ENCODE data around the gene PSMD13.
"Not testable (repeated sequence)": the region's sequence is repeated elsewhere in the genome, so short reads cannot be mapped to it uniquely, and the experiment has no call there.

The PSMD13 gene

DNA sequence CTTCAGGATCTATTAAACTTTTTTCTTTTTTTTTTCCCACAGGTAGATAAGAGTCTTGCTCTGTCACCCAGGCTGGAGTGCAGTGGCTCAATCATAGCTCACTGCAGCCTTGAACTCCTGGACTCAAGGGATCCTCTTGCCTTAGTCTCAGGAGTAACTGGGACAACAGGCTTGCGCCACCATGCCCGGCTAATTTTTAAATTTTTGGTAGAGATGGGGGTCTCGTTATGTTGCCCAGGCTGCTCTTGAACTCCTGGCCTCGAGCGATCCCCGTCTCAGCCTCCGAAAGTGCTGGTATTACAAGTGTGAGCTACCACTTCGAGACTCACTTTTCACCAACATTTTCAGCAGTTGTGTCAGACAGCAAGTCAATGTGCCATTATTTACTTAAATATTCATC is 1.6 kb upstream of the PSMD13 start:
- no peaks in the 10 kb centered on the region for H3K27me3 ChIP-seq (ENCODE audit: control insufficient read depth, insufficient read depth, low read length)
- peak overlapping the region; percentile 96 for H3K4me3 ChIP-seq (ENCODE audit: low read depth, low read length)
- H3K9ac ChIP-seq (ENCODE audit: low read depth, low read length): no peak overlapping the region
- peaks cover 11% of the 10 kb centered on the region for H3K36me3 ChIP-seq (ENCODE audit: control insufficient read depth, insufficient read depth, low read length)
- H3K4me1 ChIP-seq (ENCODE audit: control insufficient read depth, insufficient read depth, low read length): peaks cover 8% of the 10 kb centered on the region
- no peaks in the 10 kb centered on the region for H3K9me3 ChIP-seq (ENCODE audit: control insufficient read depth, insufficient read depth, low read length)
- H3K27ac ChIP-seq (ENCODE audit: low read depth, low read length): no peak overlapping the region

DNA sequence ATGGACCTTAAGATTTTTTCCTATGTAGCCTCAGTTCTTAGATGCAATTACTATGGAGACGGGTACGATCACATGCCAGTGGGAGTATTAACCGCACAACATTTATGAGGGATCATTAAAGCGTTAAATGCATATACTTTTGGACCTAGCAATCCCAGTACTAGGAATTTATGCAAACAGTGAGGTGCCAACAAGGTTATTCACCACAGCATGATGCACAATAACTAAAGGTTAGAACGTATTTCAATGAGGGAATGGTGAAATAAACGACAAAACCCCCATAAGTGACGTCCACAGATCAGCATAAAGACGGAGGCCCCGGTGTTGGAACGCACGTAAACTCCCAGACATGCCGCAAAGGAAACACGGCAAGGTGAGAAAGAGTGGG is 1.2 kb upstream of the PSMD13 start:
- Histone ChIP-seq H3K4me1 (ENCODE audit: control insufficient read depth, insufficient read depth, low read length) (peaks cover 8% of the 10 kb centered on the region), H3K36me3 (ENCODE audit: control insufficient read depth, insufficient read depth, low read length) (peaks cover 16% of the 10 kb centered on the region), H3K9ac (ENCODE audit: low read depth, low read length) (peak overlapping the region; percentile 83), H3K27ac (ENCODE audit: low read depth, low read length) (peak overlapping the region; percentile 76), H3K9me3 (ENCODE audit: control insufficient read depth, insufficient read depth, low read length) (no peaks in the 10 kb centered on the region), H3K27me3 (ENCODE audit: control insufficient read depth, insufficient read depth, low read length) (no peaks in the 10 kb centered on the region), H3K4me3 (ENCODE audit: low read depth, low read length) (peak overlapping the region; percentile 96)

DNA sequence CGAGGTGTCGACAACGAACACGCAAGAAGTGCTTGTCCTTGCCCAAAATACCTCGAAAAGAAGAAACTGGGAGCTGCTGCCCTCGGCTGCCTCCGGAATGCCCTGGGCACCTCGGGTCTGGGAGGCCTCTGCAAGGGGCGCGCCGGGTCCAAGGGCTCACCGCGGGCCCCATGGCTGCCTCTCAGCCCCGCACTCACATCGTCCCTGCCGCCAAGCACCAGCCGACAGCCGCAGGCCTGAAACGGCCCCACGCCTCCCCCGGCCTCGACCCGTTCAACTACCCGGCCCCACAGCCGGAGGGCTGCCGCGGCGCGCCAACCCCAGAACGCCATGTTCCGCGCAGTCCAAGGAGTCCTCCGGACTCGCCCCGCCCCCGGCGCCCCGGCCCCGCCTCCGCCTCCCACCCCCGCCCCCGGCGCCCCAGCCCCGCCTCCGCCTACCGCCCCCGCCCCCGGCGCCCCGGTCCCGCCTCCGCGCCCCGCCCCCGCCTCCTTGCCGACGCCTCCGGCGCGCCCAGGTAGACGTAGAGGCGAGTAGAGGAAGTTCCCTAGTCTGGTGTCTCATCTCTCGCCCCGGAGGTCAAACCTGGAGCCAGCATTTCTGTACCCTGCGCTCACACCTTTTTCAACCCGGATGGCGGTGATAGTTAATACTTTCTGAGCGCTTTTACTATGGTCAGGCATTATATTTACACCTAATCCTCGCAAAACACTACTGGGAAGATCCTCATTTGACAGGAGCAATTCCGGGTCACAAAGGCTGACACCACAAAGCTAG is 591 bp upstream of the PSMD13 start, which contains the start of gene SIRT3:
SIRT3 (minus strand) TSS at position 346 of the 777 bp plus-strand sequence; CDS start at position 332, 14 bp downstream.
- no peaks in the 10 kb centered on the region for H3K9me3 ChIP-seq (ENCODE audit: control insufficient read depth, insufficient read depth, low read length)
- H3K36me3 ChIP-seq (ENCODE audit: control insufficient read depth, insufficient read depth, low read length): peaks cover 20% of the 10 kb centered on the region
- peaks cover 8% of the 10 kb centered on the region for H3K4me1 ChIP-seq (ENCODE audit: control insufficient read depth, insufficient read depth, low read length)
- H3K27me3 ChIP-seq (ENCODE audit: control insufficient read depth, insufficient read depth, low read length): no peaks in the 10 kb centered on the region
- H3K4me3 ChIP-seq (ENCODE audit: low read depth, low read length): peak within 1 kb of the TSS; percentile 96
- H3K27ac ChIP-seq (ENCODE audit: low read depth, low read length): peak within 1 kb of the TSS; percentile 97
- H3K9ac ChIP-seq (ENCODE audit: low read depth, low read length): peak within 1 kb of the TSS; percentile 83

DNA sequence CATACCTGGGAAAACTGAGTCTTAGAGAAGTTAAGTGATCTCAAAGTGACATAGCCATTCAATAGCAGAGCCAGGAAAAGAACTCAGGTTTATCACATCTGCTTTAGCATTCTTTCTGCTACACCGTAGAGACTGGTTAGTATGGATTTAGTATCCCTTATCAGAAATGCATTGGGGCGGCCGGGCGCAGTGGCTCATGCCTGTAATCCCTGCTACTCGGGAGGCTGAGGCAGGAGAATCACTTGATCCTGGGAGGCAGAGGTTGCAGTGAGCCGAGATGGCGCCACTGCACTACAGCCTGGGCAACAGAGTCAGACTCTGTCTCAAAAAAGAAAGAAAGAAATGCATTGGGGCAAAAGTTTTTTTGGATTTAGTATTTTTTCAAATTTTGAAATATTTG is 1.6 kb downstream of the PSMD13 start:
- peaks cover 40% of the 10 kb centered on the region for H3K36me3 ChIP-seq (ENCODE audit: control insufficient read depth, insufficient read depth, low read length)
- not testable (repeated sequence) for H3K27ac ChIP-seq (ENCODE audit: low read depth, low read length); H3K9me3 ChIP-seq (ENCODE audit: control insufficient read depth, insufficient read depth, low read length); H3K9ac ChIP-seq (ENCODE audit: low read depth, low read length); H3K27me3 ChIP-seq (ENCODE audit: control insufficient read depth, insufficient read depth, low read length); H3K4me1 ChIP-seq (ENCODE audit: control insufficient read depth, insufficient read depth, low read length)
- H3K4me3 ChIP-seq (ENCODE audit: low read depth, low read length): peak overlapping the region; percentile 96; the same call in 1 of the 2 replicates

DNA sequence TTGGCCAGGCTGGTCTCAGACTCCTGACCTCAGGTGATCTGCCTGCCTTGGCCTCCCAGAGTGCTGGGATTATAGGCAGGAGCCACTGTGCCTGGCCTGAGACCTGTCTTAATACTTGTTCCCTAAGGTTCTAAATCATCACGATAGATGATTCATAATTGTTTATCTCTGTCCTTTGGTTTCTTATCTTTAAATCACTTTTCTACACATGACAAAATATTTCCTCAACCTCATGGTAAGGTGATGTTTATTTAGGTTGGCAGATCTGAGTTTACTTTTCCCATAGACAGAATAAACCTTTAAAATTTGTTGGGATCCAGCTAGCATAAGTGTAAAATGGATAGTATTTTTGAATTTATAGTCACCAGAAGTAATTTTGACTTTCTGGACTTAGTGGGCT is 3.5 kb downstream of the PSMD13 start:
- Histone ChIP-seq H3K36me3 (ENCODE audit: control insufficient read depth, insufficient read depth, low read length) (peaks cover 59% of the 10 kb centered on the region), H3K4me3 (ENCODE audit: low read depth, low read length) (no peak overlapping the region), H3K27me3 (ENCODE audit: control insufficient read depth, insufficient read depth, low read length) (no peaks in the 10 kb centered on the region), H3K4me1 (ENCODE audit: control insufficient read depth, insufficient read depth, low read length) (peaks cover 8% of the 10 kb centered on the region), H3K27ac (ENCODE audit: low read depth, low read length) (no peak overlapping the region), H3K9ac (ENCODE audit: low read depth, low read length) (no peak overlapping the region), H3K9me3 (ENCODE audit: control insufficient read depth, insufficient read depth, low read length) (no peaks in the 10 kb centered on the region)

DNA sequence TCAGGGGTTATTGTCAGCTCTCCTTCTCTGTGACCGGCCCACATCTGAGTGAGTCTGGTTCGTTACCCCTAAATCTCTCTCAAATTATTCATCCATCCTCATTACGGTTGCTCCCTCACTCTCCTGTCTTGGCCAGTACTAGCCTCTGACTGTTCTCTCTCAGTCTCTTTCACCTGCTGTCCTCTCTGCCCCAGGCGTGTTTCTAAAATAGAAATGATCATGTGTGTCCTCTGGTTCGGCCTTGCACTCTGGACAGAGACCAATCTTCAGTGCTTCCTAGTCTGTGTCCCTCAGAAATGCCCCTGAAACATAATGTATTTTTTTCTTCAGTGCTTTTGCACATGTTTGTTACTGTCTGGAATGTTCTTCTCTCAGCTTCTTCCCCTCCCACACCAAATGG is 4.9 kb downstream of the PSMD13 start:
- no peak overlapping the region for H3K4me3 ChIP-seq (ENCODE audit: low read depth, low read length)
- H3K9me3 ChIP-seq (ENCODE audit: control insufficient read depth, insufficient read depth, low read length): no peaks in the 10 kb centered on the region
- peaks cover 71% of the 10 kb centered on the region for H3K36me3 ChIP-seq (ENCODE audit: control insufficient read depth, insufficient read depth, low read length)
- H3K4me1 ChIP-seq (ENCODE audit: control insufficient read depth, insufficient read depth, low read length): peaks cover 8% of the 10 kb centered on the region
- no peaks in the 10 kb centered on the region for H3K27me3 ChIP-seq (ENCODE audit: control insufficient read depth, insufficient read depth, low read length)
- H3K27ac ChIP-seq (ENCODE audit: low read depth, low read length): no peak overlapping the region
- H3K9ac ChIP-seq (ENCODE audit: low read depth, low read length): no peak overlapping the region

DNA sequence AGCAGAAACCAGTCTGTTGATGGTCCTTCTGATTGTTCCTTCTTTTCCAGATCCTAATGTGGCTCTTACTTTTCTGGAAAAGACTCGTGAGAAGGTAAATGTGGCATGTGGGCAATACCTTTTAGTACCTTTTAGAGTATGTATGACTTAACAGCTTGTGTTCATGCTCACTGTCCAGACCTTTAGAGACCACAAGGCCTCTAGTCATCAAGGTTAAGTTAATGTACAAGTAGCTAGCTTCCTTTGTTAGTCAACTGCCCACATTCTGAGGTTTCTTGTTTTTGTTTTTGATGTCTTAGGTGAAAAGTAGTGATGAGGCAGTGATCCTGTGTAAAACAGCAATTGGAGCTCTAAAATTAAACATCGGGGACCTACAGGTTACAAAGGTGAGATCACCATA is 7.6 kb downstream of the PSMD13 start:
- H3K36me3 ChIP-seq (ENCODE audit: control insufficient read depth, insufficient read depth, low read length): peaks cover 91% of the 10 kb centered on the region
- no peaks in the 10 kb centered on the region for H3K4me1 ChIP-seq (ENCODE audit: control insufficient read depth, insufficient read depth, low read length)
- H3K9ac ChIP-seq (ENCODE audit: low read depth, low read length): no peak overlapping the region
- no peaks in the 10 kb centered on the region for H3K27me3 ChIP-seq (ENCODE audit: control insufficient read depth, insufficient read depth, low read length)
- no peaks in the 10 kb centered on the region for H3K9me3 ChIP-seq (ENCODE audit: control insufficient read depth, insufficient read depth, low read length)
- no peak overlapping the region for H3K4me3 ChIP-seq (ENCODE audit: low read depth, low read length)
- no peak overlapping the region for H3K27ac ChIP-seq (ENCODE audit: low read depth, low read length)

DNA sequence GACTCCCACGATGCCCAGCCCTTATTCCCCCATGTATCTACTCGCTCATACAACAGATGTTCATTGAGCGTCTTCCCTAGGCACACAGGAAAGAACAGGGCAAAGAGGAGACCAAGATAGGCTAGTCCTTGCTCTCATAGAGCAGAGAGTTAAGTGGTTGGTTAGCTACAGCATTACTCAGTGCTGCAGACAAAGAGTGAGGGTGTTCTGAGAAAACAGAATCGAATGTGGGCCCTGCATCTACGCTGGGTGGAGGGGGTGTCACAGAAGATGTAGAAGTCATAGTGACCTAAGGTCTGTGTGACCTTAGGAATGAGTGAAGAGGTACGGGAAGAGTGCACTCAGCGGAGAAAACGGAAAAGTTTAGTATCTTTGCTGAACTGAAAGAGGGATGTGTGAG is 12.3 kb downstream of the PSMD13 start:
- Histone ChIP-seq H3K27me3 (ENCODE audit: control insufficient read depth, insufficient read depth, low read length) (no peaks in the 10 kb centered on the region), H3K9ac (ENCODE audit: low read depth, low read length) (no peak overlapping the region), H3K9me3 (ENCODE audit: control insufficient read depth, insufficient read depth, low read length) (no peaks in the 10 kb centered on the region), H3K4me1 (ENCODE audit: control insufficient read depth, insufficient read depth, low read length) (no peaks in the 10 kb centered on the region), H3K27ac (ENCODE audit: low read depth, low read length) (no peak overlapping the region), H3K36me3 (ENCODE audit: control insufficient read depth, insufficient read depth, low read length) (peaks cover 91% of the 10 kb centered on the region), H3K4me3 (ENCODE audit: low read depth, low read length) (no peak overlapping the region)

DNA sequence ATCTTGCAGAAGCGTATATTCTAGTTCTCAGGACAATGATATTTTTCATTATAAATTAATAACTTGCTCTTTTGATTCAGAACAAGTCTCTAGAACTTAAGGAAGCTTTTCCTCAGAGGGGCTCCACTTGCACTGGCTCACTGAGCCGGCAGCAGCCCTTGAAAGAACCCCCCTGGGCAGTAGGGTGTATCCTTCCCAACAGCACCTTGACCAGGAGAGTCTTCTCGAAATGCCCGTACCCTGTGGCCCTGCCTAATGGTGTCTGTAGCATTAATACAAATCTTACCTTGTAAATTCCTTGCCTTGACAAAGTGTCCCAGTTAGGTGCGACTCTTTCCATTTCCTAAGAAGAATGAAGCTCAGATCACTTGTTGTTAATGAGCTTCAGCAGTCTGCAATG is 13.5 kb downstream of the PSMD13 start:
- Histone ChIP-seq H3K27me3 (ENCODE audit: control insufficient read depth, insufficient read depth, low read length) (no peaks in the 10 kb centered on the region), H3K27ac (ENCODE audit: low read depth, low read length) (peak overlapping the region; percentile 32), H3K4me1 (ENCODE audit: control insufficient read depth, insufficient read depth, low read length) (no peaks in the 10 kb centered on the region), H3K36me3 (ENCODE audit: control insufficient read depth, insufficient read depth, low read length) (peaks cover 80% of the 10 kb centered on the region), H3K9ac (ENCODE audit: low read depth, low read length) (no peak overlapping the region), H3K9me3 (ENCODE audit: control insufficient read depth, insufficient read depth, low read length) (no peaks in the 10 kb centered on the region), H3K4me3 (ENCODE audit: low read depth, low read length) (no peak overlapping the region)

DNA sequence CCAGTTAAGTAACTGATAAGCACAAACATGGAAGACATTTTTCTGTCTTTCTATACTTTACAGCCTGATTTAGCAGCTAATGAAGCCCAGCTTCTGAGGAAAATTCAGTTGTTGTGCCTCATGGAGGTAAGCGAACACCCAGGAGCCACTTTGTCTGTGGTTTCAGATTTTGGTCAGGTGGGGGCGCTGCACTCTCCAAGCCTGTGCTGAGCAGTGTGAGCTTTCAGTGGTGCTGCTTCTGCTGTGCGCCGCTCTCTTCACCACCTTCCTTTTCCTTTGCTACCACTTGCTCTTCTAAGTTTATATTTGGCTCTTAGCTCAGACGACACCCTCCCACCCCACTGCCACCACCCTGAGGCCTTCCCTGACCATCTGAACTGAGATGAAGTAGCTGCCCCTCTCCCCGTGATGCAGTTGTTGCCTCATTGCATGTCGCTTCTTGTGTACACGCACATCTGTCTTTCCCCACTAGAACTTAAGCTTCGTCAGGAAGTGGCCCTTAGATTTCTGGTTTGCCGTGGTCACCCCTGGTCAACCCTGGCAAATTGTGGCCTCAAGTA is 14.0 kb downstream of the PSMD13 start:
- Histone ChIP-seq H3K9me3 (ENCODE audit: control insufficient read depth, insufficient read depth, low read length) (no peaks in the 10 kb centered on the region), H3K9ac (ENCODE audit: low read depth, low read length) (no peak overlapping the region), H3K4me3 (ENCODE audit: low read depth, low read length) (no peak overlapping the region), H3K4me1 (ENCODE audit: control insufficient read depth, insufficient read depth, low read length) (no peaks in the 10 kb centered on the region), H3K36me3 (ENCODE audit: control insufficient read depth, insufficient read depth, low read length) (peaks cover 74% of the 10 kb centered on the region), H3K27ac (ENCODE audit: low read depth, low read length) (peak overlapping the region; percentile 32), H3K27me3 (ENCODE audit: control insufficient read depth, insufficient read depth, low read length) (no peaks in the 10 kb centered on the region)

DNA sequence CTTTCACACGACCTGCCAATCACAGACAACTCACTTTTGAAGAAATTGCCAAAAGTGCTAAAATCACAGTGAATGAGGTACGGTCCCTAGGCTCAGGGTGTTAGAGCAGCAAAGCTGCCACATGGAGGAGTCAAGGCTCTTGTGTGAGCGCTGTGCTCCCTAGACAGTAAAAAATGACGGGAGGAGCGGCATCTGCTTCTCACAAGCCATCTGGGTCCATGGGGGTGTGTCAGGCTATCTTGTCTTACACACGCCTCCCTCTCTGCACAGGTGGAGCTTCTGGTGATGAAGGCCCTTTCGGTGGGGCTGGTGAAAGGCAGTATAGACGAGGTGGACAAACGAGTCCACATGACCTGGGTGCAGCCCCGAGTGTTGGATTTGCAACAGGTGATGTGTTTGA is 14.8 kb downstream of the PSMD13 start:
- Histone ChIP-seq H3K27ac (ENCODE audit: low read depth, low read length) (no peak overlapping the region), H3K9me3 (ENCODE audit: control insufficient read depth, insufficient read depth, low read length) (no peaks in the 10 kb centered on the region), H3K4me3 (ENCODE audit: low read depth, low read length) (no peak overlapping the region), H3K36me3 (ENCODE audit: control insufficient read depth, insufficient read depth, low read length) (peaks cover 68% of the 10 kb centered on the region), H3K27me3 (ENCODE audit: control insufficient read depth, insufficient read depth, low read length) (no peaks in the 10 kb centered on the region), H3K4me1 (ENCODE audit: control insufficient read depth, insufficient read depth, low read length) (no peaks in the 10 kb centered on the region), H3K9ac (ENCODE audit: low read depth, low read length) (no peak overlapping the region)
